ENCODE data around the gene TACR2. TPM values are rescaled to one million over a fixed set of nuclear protein-coding genes. Genes with fewer than 3 reads are reported as not detected.

TACR2 gene
- total and polyA plus RNA-seq, 2 of the 13 experiments (the other 11 are each of a cell fraction or from before 2014, with no cell fraction given) = 0.04 TPM; not detected in 1

GRCh38 chr10:69364232-69364940, 52.3 kb downstream of the TACR2 start:
- Histone ChIP-seq H3K27ac (ENCODE audit: extremely low read length, insufficient read depth, low read length) (no peak overlapping the region), H2AFZ (ENCODE audit: low read length) (no peak overlapping the region), H3K79me2 (ENCODE audit: insufficient read depth, low read length) (no peaks in the 10 kb centered on the region), H3K27me3 (ENCODE audit: control insufficient read depth in 1 of 2, insufficient read depth in 2 of 2, low read length in 2 of 2) (peaks cover 0 to 24% of the 10 kb centered on the region in 2 experiments; a peak in 2 of 5 replicates), H3K4me3 (replicated peaks in 1 of 3; ENCODE audit: insufficient read depth in 1 of 3, low read depth in 2 of 3, low read length in 3 of 3) (no peak overlapping the region), H3K36me3 (replicated peaks in 1 of 2; ENCODE audit: control insufficient read depth in 1 of 2, insufficient read depth in 2 of 2, low read length in 2 of 2) (no peaks in the 10 kb centered on the region), H3K9me3 (ENCODE audit: low read length) (no peaks in the 10 kb centered on the region), H4K20me1 (ENCODE audit: insufficient read depth, low read length) (no peaks in the 10 kb centered on the region), H3K9ac (ENCODE audit: insufficient read depth, low read depth, low read length) (no peak overlapping the region), H3K4me2 (ENCODE audit: low read depth, low read length) (no peak overlapping the region), H3K4me1 (ENCODE audit: insufficient read depth, low read length) (no peaks in the 10 kb centered on the region)
- ChIA-PET CTCF (ENCODE audit: low intra/inter-chr PET ratio, low total read pairs) (interaction anchor here (1.6 kb wide), 1 partner anchor 126 kb away, joined by 3 read pairs; no protein-coding TSS in a partner anchor), POLR2A (no interaction called here)
- no TSS peak for BruUV-seq (replicated peaks)
- no peak for FAIRE-seq
- DNase-seq (ENCODE audit: low spot score) = no peak
- 31% methylated on average over 9 of the region's 9 CpGs for WGBS (ENCODE audit: low lambda C conversion rate)
- intact Hi-C loops (cut with micrococcal nuclease; ENCODE audit: unreplicated experiment) (no loop called here), in situ Hi-C loops (cut with HindIII; ENCODE audit: extremely low pct_ligation_motif_present, low pct_unique_long_range_greater_than_20kb) (no loop called here)
- peak; percentile 47 for ATAC-seq
- no peak for TF ChIP-seq FOXC1 (CRISPR knock-in tag; IDR thresholded peaks at IDR 0.05; ENCODE audit: borderline replicate concordance)
- TF ChIP-seq KAT7 (CRISPR knock-in tag; IDR thresholded peaks at IDR 0.05; ENCODE audit: borderline replicate concordance) = no peak
- TF ChIP-seq ZBTB8A (CRISPR knock-in tag; IDR thresholded peaks at IDR 0.05; ENCODE audit: borderline replicate concordance, low read depth) = no peak
- TF ChIP-seq, protein P1, sequence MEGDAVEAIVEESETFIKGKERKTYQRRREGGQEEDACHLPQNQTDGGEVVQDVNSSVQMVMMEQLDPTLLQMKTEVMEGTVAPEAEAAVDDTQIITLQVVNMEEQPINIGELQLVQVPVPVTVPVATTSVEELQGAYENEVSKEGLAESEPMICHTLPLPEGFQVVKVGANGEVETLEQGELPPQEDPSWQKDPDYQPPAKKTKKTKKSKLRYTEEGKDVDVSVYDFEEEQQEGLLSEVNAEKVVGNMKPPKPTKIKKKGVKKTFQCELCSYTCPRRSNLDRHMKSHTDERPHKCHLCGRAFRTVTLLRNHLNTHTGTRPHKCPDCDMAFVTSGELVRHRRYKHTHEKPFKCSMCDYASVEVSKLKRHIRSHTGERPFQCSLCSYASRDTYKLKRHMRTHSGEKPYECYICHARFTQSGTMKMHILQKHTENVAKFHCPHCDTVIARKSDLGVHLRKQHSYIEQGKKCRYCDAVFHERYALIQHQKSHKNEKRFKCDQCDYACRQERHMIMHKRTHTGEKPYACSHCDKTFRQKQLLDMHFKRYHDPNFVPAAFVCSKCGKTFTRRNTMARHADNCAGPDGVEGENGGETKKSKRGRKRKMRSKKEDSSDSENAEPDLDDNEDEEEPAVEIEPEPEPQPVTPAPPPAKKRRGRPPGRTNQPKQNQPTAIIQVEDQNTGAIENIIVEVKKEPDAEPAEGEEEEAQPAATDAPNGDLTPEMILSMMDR (CRISPR knock-in tag; IDR thresholded peaks at IDR 0.05) = peak; percentile 17; the same call in 1 of the 2 replicates

DNA sequence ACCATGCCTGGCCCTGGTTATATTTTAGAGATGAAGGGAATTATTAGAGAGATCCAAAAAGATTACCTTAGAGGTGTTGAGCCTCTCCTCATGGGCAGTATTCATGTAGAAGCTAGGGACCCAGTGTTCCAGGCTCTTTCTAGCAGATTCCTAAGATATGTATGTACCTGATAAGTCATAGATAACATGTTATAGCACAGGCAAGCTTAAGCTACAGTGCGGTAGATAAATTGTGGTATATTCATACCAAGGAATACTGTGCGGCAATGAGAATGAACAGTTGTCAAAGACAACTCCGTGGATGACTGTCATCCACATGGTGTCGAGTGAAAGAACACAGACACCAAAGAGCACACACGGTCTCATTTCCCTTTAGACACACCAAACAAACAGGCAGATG, 53.1 kb downstream of the TACR2 start:
- TF ChIP-seq ZZZ3 (CRISPR knock-in tag; IDR thresholded peaks at IDR 0.05; ENCODE audit: borderline replicate concordance) (no peak), ZNF143 (CRISPR knock-in tag; IDR thresholded peaks at IDR 0.05) (no peak), ZNF709 (CRISPR knock-in tag; IDR thresholded peaks at IDR 0.05) (no peak), ZNF639 (CRISPR knock-in tag; conservative IDR thresholded peaks at IDR 0.05) (no peak), HIVEP1 (CRISPR knock-in tag; IDR thresholded peaks at IDR 0.05) (no peak), ZNF775 (CRISPR knock-in tag; IDR thresholded peaks at IDR 0.05; ENCODE audit: borderline replicate concordance) (no peak), FUBP1 (CRISPR knock-in tag; IDR thresholded peaks at IDR 0.05; ENCODE audit: borderline replicate concordance) (no peak)
- TF ChIP-seq, protein P2, sequence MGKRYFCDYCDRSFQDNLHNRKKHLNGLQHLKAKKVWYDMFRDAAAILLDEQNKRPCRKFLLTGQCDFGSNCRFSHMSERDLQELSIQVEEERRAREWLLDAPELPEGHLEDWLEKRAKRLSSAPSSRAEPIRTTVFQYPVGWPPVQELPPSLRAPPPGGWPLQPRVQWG (CRISPR knock-in tag; IDR thresholded peaks at IDR 0.05; ENCODE audit: borderline replicate concordance, low read depth) = no peak
- no peak overlapping the region for H3K4me3 ChIP-seq (replicated peaks in 1 of 3; ENCODE audit: insufficient read depth in 1 of 3, low read depth in 2 of 3, low read length in 3 of 3)
- no peak for FAIRE-seq
- no peak for ATAC-seq
- no peaks in the 10 kb centered on the region for H3K4me1 ChIP-seq (ENCODE audit: insufficient read depth, low read length)
- intact Hi-C loops (cut with micrococcal nuclease; ENCODE audit: unreplicated experiment) (no loop called here), in situ Hi-C loops (cut with HindIII; ENCODE audit: extremely low pct_ligation_motif_present, low pct_unique_long_range_greater_than_20kb) (no loop called here)
- BruUV-seq (replicated peaks) = no TSS peak
- no peak overlapping the region for H3K9ac ChIP-seq (ENCODE audit: insufficient read depth, low read depth, low read length)
- ChIA-PET CTCF (ENCODE audit: low intra/inter-chr PET ratio, low total read pairs) (interaction anchor here (1.6 kb wide), 1 partner anchor 126 kb away, joined by 3 read pairs; no protein-coding TSS in a partner anchor), POLR2A (no interaction called here)
- no peaks in the 10 kb centered on the region for H3K9me3 ChIP-seq (ENCODE audit: low read length)
- no peak for DNase-seq (ENCODE audit: low spot score)
- H4K20me1 ChIP-seq (ENCODE audit: insufficient read depth, low read length) = no peaks in the 10 kb centered on the region
- peaks cover 0 to 24% of the 10 kb centered on the region in 2 experiments; a peak in 2 of 5 replicates for H3K27me3 ChIP-seq (ENCODE audit: control insufficient read depth in 1 of 2, insufficient read depth in 2 of 2, low read length in 2 of 2)
- no peaks in the 10 kb centered on the region for H3K36me3 ChIP-seq (replicated peaks in 1 of 2; ENCODE audit: control insufficient read depth in 1 of 2, insufficient read depth in 2 of 2, low read length in 2 of 2)
- no peak overlapping the region for H2AFZ ChIP-seq (ENCODE audit: low read length)
- no peaks in the 10 kb centered on the region for H3K79me2 ChIP-seq (ENCODE audit: insufficient read depth, low read length)
- H3K4me2 ChIP-seq (ENCODE audit: low read depth, low read length) = no peak overlapping the region
- 49% methylated on average over 5 of the region's 5 CpGs for whole genome bisulfite sequencing (ENCODE audit: low lambda C conversion rate)
- H3K27ac ChIP-seq (ENCODE audit: extremely low read length, insufficient read depth, low read length) = no peak overlapping the region

Data from HepG2 (cell line).